Right lobe of liver (tissue), 4 donors: ENCODE data around the gene NT5DC3.

Experiments
- POLR2A ChIP-seq: fragments of 450-650 bp; IDR thresholded peaks from one replicate; pipeline ENCODE4 v1.6.1; 2017; ENCODE audit warnings: antibody characterized with exemption, mild to moderate bottlenecking
- TF ChIP-seq, protein P1 (sequence below), 4 donors: fragments of 200-600 bp in 3 of 4; fragments of 450-650 bp in 1 of 4; IDR thresholded peaks; one replicate each; pipeline versions ENCODE4 v1.5.1 to v1.8.0; 2016 to 2022; ENCODE audit warnings: antibody characterized with exemption in 4 of 4, mild to moderate bottlenecking in 2 of 4
- donor health status: DM: no; HTN: no; CAD: no.
- donor health status: DM: no; HTN: no; CAD: no.
- donor health status: DM: no; HTN: yes; CAD: no.

DNA sequence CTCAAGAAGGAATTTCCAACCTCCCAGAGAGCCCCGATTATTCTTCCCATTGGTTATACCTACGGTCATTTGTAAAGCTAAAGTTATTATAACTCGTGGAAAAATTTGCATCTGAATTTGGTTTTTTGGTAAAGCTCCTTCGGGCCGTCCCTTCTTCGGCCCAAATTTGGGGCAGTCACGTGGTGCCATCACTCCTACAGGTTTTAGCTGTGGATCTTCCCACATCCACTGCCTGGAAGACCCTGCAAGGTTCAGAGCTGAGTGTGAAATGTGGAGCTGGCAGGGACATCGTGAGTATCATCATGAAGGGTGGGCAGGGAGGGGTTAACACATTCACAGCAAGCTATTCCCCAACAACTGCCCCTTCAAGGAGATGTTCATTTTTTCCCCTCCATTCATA lies 105.7 kb downstream of the NT5DC3 start:
- TF ChIP-seq, protein P1, sequence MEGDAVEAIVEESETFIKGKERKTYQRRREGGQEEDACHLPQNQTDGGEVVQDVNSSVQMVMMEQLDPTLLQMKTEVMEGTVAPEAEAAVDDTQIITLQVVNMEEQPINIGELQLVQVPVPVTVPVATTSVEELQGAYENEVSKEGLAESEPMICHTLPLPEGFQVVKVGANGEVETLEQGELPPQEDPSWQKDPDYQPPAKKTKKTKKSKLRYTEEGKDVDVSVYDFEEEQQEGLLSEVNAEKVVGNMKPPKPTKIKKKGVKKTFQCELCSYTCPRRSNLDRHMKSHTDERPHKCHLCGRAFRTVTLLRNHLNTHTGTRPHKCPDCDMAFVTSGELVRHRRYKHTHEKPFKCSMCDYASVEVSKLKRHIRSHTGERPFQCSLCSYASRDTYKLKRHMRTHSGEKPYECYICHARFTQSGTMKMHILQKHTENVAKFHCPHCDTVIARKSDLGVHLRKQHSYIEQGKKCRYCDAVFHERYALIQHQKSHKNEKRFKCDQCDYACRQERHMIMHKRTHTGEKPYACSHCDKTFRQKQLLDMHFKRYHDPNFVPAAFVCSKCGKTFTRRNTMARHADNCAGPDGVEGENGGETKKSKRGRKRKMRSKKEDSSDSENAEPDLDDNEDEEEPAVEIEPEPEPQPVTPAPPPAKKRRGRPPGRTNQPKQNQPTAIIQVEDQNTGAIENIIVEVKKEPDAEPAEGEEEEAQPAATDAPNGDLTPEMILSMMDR (IDR thresholded peaks at IDR 0.05) = no peak
- TF ChIP-seq POLR2A = no peak
